Measurements from ENCODE around the gene HEATR3.
A peak's percentile ranks its signal among the peaks of the same experiment; 100 is the strongest.

HEATR3 gene

DNA sequence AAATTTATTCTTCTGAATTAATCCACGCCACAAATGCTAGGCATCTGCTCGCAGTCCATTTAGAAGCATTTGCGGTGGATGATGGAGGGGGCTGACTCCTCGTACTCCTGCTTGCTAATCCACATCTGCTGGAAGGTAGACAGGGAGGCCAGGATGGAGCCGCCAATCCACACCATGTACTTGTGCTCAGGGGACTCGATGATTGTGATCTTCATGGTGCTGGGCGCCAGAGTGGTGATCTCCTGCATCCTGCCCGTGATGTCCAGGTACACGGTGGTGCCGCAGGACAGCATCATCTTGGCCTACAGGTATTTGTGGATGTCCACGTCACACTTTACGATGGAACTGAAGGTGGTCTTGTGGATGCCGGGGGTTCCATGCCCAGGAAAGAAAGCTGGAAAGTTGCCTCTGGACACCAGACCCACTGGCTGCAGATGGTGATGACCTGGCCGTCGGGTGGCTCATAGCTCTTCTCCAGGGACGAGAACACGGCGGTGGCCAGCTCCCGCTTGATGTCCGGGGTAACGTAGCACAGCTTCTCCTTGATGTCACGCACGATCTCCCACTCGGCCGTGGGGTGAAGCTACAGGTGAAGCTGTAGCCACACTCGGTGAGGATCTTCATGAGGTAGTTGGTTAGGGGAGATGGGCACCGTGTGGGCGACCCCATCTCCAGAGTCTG is 7.5 kb upstream of the HEATR3 start:
- DNase-seq = no peak

DNA sequence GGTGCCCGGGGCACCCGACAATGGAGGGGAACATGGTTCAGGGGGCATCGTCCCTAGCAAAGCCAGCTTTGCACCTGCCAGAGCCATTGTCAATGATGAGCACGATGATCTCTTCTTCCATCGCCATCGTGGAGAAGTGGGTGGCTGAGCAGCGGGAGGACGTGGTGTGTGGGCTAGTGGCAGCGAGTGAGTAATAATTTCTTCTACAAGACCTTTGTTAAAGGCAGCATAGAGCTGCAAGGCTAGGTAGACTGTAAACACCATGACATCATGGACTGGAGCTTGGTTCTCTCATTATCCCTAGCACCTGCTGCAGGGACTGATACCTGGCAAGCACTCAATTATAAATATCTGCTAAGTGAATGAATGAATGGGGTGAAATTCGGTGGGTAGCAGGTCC is 6.7 kb upstream of the HEATR3 start:
- no peak for DNase-seq

DNA sequence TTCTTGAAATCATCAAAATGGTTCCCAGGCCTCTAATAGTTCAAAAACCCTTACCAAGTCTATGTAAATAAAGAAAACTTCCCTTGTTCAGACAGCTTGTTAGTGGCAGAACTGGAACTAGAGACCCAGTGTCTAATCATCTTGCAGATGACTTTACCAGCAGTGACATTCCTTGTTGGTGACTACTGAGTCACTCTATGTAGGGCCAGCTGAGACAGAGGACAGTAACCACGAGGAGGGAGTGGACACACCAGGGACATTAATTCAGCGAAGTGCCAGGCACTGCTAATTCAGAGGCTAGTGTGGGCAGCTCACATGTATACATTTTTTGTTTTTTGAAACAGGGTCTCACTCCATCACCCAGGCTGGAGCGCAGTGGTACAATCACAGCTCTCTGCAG is 6.1 kb upstream of the HEATR3 start:
- DNase-seq = no peak

DNA sequence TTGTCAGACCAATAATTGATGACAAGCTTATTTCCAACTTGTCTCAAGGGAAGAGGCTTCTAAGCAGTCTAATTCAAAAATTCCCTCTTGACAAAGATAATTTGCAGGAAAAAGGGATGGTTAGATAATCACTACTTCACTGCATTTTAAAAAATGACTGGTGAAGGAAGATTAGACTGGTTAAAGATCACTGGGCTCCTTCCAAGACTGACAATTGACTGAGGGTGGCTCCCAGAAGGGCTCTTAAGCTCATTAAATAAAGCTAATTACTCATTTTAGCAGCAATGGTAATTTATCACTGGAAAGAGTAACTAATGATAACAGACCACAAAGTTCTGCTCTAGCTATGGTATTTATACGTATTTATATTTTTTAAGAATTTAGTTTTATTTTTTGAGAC is 4.4 kb upstream of the HEATR3 start:
- DNase-seq = no peak

DNA sequence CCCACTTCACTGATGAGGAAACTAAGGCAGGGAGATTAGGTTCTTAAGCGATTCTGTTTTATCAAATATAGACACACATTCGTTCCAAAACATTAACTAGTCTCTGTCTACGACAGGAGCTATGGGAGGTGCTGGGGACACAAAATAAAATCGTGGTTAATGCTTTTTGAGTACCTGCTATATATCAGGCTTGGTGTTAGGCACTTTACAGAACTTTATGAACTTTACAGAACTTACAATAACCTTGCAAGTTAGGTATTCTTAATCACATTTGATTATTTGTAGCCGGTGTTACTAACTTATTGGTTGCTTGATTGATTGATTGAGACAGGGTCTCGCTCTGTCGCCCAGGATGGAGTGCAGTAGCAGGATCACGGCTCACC is 538 bp upstream of the HEATR3 start:
- no peak for DNase-seq

DNA sequence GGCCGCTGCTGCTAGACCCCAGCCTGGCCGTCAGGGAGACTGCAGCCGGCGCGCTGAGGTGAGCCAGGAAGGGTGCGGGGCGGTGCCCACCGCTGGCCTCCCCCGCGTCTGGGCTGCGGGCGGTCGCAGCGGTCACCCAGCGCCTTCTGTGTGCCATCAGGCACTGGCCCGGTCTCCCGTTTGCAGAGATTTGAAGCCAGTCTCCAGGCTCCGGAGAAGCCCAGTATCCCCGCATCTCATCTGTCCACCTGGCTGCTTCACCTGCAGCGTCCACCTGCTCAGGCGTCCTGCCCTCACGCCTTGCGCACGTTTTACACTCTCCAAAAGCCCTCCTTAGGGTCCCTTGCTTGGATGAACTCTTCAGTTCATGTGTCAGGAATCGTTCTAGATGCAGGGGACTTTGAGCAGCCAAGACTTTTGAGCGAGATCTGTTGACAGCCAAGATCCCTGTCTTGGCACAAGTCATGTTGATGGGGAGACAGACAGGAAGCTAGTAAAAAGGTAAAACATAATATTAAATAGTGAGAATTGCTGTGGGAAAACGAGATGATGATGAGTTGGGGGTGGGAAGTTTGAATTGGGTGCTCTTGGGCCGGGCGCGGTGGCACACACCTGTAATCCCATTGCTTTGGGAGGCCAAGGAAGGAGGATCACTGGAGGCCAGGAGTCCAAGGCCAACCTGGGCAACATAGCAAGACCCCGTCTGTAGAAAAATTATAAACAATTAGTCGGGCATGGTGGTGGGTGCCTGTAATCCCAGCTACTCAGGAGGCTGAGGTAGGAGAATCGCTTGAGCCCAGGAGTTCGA is 916 bp downstream of the HEATR3 start:
- DNase-seq = no peak

DNA sequence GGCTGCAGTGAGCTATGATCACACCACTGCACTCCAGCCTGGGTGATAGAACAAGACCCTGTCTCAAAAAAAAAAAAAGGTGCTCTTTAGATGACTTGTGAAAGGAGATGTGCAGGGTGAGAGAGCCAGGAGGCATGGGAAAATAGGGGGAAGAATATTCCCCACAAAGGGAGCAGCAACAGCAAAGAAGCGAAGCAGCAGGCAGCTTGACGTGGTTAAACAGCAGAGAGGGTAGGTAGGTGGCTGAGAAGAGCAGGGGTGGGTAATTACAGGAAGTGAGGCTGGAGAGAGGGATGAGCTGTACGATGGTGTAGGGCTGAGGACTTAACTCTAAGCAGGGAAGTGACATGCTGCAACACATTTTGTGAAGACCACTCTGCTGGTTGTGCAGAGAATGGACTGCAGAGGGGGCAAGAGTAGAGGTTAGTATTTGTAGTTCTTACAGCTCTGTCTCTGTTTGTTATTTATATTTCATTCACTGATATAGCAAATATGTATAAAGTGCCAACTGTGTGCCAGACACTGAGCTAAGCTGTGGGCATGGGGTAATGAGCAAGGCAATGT is 1.6 kb downstream of the HEATR3 start:
- DNase-seq = peak; percentile 26

DNA sequence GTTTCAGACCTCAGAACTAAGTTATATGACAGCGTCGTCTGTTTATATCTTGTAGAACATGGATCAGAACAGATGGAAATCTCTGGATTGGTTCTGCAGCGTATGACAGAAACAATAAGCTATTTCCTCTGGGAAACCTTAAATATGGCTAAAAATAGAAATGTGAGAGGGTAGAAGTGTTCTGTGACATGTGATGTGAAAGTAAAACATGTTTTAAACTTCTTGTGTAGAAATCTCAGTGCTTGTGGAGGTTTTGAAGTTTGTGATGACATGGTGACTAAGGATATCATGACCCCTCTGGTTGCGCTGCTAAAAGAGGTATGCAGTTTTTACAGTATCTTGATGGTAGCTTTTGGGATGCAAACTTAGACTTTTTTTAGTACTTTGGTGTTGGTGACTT is 2.8 kb downstream of the HEATR3 start:
- DNase-seq = no peak

DNA sequence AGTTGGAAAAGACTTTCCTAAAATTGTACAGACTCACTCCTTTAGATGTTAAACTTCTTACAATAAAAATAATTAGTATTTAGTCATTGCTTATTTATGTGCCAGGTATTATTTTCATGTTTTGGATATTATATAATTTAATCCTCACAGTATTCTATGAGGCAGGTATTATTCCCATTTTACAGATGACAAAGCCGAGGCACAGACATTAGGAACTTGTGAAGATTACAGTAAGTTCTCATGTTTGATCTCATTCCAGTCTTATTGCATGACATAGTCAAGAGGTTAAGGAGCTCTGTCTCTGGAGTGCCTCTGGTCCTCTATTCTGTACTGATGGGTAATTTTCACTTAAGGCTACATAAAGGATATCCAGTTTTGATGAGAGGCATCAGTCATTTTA is 3.3 kb downstream of the HEATR3 start:
- DNase-seq = no peak

DNA sequence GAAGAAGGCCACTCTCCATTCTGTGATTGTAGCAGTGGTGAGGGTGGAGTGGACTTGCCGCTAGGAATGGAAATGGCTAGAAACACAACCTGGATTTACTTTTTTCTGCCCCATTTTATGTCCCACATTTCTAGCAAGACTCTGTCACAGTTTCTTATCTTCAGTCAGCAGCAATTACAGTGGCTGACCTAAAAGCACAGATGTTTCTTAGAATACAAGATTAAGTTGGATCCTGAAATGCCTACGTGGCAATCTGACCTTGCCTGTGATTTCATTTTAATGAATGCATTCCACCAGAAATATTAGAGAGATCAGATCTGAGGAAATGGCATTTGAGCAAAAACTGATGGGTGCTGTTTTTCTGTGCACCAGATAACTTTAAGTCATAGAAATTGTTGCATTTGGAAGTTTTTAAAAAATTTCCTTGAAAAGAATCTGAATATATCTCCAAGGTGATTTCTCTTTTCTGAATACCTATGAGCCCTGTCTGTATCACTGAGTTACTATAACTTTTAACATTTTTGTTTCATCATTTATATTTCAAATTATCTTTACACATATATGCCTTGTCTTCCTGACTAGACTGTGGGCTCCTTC is 5.4 kb downstream of the HEATR3 start:
- DNase-seq = no peak

DNA sequence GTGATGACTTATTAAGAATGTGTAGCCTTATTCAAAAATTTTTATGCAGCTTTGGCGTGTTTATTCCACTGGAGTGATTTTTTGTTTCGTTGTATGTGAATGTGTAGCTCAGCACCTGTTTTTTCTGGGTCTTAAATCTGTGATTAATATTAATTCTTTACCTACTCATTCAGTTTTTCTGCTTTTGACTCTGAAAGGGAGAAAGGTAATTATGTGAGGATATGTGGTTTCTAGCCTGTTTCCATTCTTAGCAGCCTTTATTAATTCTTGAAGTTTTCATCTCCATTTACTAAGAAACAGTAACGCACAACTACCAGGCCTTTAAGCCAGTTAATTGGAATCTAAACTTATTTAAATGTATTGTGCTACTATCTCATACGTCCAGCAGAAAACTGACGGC is 7.0 kb downstream of the HEATR3 start:
- no peak for DNase-seq

DNA sequence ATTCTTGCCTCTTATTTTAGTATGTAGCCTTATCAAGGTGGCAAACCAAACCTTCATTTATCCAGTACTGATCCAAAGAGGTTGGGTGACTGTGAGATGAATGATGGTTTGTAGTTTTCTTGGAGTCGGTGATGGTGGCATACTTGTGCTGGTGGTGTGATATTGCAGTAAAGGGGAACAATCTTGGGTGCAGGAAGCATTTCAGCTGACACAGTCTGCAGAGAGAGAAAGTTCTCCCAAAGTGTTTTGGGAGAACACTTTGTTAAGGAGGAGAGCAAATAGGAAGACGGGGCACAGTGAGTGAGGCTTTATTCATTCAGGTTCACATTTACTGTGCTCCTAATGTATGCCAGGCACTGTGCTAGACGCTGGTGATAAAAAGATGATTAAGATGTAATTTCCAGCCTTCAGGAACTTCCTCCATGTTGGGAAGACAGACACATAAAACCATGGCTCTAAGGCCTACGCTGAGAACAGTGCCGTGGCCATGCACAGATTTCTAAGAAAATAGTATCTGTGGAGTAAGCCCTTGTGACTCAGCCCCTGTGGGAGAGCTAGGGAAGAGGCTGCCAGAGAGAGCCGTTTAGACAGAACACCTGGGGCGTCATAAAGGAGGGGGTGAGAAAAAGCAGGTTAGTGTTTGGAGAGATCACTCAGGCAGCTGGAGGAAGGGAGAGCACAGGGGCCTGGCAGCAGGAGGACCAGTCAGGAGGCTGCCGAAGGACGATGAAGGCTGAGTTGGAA is 13.8 kb downstream of the HEATR3 start:
- DNase-seq = no peak

DNA sequence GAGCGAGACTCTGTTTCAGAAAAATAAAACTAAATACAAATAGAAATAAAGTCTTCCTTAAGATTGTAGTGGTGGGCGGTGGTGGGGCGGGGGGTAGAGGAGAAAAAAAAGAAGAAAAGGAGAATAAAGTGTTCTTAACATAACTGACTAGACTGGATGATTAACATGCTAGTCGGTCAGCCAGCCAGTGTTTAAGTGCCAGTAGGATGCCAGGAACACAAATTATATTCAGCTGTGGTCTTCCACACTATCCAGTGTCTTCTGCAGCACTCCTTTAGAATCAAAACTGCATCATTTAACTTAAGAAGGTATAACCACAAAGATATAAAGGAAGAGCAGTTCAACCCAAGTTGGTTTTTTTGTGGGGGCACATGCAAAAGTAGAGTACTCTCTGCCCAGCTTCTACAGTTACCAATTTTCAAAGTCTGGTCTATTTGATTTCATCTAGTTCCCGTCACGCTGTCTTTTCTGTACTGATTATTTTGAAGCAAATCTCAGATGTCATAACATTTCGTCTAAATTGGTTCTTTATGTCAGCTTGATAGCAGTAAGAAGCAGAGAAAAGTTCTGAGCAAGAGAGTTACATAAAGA is 15.8 kb downstream of the HEATR3 start:
- no peak for DNase-seq

DNA sequence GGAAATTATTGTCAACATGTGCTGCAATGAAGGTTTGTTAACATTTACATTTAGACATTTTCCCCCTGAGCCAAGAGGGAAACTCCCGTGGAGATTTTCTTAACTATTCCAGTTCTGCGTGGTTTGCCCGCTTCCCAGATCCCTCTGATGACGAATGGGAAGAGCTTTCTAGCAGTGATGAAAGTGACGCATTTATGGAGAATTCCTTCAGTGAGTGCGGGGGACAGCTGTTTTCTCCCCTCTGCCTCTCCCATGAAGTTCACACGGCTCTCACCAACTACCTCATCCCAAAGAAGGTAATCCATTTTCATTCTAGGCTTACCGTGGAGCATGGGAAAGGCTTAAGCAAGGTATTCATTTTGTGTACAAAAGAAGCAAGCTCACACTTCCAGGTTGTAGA is 18.2 kb downstream of the HEATR3 start:
- DNase-seq = no peak

DNA sequence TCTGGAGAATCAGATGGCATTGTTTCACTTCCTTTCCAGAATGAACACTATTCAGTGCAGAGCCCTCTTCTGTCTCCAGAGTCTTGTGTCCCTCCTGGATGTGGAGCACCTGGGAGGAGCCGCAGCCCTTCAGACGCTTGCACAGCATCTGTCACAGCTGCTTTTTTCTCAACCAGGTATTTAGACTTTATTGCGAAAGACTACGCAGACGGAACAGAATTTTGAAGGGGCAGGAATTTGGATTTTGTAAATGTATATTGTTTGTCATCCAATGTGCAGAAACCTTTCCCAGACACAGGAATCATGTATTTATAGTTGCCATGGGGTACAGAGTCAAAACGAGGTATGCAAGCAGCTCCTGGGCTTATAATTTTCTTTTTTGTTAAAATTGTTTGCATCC is 20.4 kb downstream of the HEATR3 start:
- DNase-seq = no peak

DNA sequence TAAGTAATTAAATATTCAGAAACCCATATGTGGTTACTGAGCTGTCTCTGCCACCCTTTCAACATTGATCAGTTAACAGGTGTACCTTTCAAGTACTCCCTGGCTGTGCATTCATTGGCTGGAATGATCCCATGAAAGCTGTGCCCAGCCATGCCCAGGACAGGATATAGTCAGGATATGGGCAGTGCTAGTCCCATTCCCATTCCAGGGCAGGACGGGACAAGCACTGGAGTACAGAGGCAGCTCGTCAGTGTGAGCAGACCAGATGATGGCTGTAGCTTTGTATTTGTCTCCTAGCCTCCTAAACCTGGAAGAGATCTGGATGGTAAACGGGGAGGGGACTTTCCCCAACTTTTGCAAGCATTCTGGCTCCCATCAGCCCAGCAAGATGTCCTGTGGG is 22.5 kb downstream of the HEATR3 start:
- no peak for DNase-seq

DNA sequence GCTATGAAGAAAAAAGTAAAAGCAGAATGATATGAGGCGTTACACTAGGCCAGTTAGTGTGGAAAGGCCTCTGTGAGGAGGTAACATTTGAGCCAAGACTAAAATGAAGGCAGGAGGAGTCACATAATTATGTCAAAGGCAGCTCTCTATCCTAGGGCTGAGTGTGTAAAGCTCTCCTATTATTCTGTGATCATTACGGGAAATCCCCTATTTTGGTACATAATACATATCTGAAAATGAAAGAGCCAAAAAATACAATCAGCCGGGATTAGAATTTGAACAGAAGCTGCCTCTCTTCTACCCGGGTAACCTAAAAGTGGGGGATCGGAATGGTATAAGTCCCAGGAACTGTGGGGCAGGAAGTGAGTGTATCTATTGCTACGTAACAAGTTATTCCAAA is 27.1 kb downstream of the HEATR3 start:
- no peak for DNase-seq

DNA sequence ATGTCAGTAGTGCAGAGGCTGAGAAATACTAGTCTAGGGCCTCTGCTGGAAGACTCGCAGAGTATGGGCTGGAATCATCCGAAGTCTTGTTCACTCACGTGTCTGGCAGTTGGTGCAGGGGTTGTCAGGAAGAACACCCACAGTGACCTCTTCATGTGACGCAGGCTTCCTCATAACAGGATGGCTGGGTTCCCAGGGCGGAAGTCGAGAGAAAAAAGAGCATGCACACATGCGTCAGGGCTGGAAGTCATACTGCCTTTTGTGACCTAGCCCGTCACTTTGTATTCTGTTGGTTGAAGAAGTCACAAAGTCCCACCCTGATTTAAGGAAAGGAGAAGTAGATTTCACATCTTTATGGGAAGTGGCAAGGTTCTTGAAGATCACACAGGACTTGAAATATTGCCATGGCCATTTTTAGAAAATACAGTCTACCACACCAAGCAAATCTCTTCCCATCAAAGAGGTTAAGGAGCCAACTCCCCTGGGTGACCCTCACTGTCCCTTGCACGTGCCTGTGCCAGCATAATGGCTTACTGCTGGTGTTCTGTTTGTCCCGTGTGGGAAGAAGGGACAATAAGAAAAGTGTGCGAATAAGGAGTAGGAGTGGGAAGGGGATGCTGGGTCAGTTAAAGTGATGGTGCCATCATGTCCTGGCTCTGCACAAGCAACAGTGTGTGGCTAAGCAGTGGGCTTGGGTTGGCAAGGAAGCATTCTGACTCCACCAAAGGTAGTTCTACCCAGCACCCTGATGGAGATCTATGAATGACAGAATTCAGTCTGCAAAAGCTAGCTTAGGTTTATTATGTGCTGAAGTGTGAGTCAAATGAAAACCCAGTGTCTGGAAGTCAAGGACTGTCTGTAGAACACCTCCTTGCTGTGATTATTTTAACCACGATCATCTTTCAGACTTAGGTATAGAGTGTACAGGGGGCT is 28.1 kb downstream of the HEATR3 start:
- DNase-seq = no peak

DNA sequence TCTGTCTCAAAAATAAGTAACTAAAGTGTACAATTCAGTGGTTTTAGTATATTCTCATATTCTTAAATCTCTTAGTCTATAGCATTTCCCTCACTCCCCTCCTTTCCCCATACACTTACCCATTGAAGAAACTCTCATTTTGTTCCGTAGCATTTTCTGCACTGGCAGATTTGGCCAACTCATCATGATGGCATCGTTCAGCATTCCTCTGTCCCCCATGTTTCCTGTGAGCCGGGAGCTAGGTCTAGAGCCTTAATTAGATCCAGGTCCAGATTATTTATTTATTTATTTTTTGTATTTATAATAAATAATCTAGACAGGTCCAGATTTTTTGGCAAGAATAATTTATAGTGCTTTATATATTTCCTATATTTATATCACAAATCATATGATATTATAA is 31.0 kb downstream of the HEATR3 start:
- no peak for DNase-seq

DNA sequence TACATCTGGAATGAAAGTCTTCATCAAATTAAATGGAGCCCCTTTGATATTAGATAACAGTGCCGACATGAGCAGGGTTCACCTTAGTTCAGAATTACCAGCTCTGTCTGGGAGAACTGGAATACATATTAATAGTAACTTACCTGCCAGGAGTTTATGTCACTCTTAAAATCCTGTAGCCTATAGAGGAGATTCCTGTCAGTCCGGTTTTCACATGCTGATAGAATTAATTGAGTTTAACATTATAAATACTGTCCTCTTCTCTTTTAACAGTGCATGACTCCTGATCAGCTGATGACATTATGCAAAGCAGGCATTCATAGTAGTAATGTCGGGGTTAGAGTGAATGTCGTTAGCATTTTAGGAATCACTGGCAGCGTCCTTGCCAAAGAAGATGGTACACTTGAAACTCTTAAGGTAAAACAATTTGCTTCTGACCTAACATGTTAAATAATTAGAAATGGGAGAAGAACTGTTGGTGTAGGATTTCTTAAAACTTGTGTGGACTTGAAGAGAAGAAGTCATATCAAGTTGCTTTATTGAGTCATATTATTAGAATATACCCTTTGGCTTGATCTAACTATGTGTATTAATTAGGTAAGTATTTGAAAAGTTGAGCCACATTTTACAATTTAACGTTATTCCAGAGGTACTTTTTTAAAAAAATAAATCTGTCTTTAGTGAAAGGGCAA is 34.3 kb downstream of the HEATR3 start:
- DNase-seq = no peak

Measured in stimulated activated CD4-positive, alpha-beta T cell treated with anti-CD3 and anti-CD28 coated beads, Interleukin-15, amount 100 ng/mL, for 24 hours (primary cell).